ENCODE data around the gene RIC1.

The RIC1 gene

DNA sequence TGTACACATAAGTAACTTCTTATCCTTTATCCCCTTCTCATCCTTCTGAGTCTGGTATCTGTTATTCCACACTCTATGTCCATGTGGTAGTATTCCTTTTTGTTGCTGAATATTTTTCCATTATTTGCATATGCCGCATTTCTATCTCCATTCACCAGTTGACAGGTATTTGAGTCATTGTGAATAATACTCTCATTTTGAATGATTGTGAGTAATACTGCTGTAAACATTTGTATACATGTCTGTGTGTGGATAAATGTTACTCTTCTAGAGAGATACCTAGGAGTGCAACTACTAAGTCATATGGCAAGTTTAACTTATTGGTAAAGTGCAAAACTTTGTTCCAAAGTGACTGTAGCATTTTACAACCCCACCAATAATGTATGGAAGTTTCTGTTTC lies 15.6 kb downstream of the RIC1 start:
- no peak overlapping the region for H3K4me3 ChIP-seq (ENCODE audit: low read depth, low read length, poor library complexity, severe bottlenecking)
- no peak overlapping the region for H3K27ac ChIP-seq (ENCODE audit: low read depth, low read length, poor library complexity, severe bottlenecking)
- H3F3A ChIP-seq (ENCODE audit: insufficient read depth, low read length): no peaks in the 10 kb centered on the region
- H3K79me2 ChIP-seq (ENCODE audit: insufficient read depth, low read length): peaks cover 99% of the 10 kb centered on the region
- no peak overlapping the region for H3K9ac ChIP-seq (ENCODE audit: low read length)
- H3K4me1 ChIP-seq (ENCODE audit: insufficient read depth, low read length, severe bottlenecking): no peaks in the 10 kb centered on the region
- no peaks in the 10 kb centered on the region for H3K9me2 ChIP-seq (ENCODE audit: low read depth, low read length)
- peaks cover 43% of the 10 kb centered on the region for H3K36me3 ChIP-seq (ENCODE audit: insufficient read depth, low read length)
- no peaks in the 10 kb centered on the region for H3K27me3 ChIP-seq (ENCODE audit: insufficient read depth, low read length)
- TF ChIP-seq, protein P1, sequence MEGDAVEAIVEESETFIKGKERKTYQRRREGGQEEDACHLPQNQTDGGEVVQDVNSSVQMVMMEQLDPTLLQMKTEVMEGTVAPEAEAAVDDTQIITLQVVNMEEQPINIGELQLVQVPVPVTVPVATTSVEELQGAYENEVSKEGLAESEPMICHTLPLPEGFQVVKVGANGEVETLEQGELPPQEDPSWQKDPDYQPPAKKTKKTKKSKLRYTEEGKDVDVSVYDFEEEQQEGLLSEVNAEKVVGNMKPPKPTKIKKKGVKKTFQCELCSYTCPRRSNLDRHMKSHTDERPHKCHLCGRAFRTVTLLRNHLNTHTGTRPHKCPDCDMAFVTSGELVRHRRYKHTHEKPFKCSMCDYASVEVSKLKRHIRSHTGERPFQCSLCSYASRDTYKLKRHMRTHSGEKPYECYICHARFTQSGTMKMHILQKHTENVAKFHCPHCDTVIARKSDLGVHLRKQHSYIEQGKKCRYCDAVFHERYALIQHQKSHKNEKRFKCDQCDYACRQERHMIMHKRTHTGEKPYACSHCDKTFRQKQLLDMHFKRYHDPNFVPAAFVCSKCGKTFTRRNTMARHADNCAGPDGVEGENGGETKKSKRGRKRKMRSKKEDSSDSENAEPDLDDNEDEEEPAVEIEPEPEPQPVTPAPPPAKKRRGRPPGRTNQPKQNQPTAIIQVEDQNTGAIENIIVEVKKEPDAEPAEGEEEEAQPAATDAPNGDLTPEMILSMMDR (IDR thresholded peaks at IDR 0.05; ENCODE audit: low read length): no peak
- TF ChIP-seq EZH2 (IDR thresholded peaks at IDR 0.05; ENCODE audit: borderline replicate concordance, low read length): no peak
- peaks cover 35% of the 10 kb centered on the region for H3K9me3 ChIP-seq (ENCODE audit: low read length)
- H4K20me1 ChIP-seq (ENCODE audit: insufficient read depth, low read length): 0 out of 2 replicates have a peak, but pooled peaks cover 2% of the 10 kb centered on the region
- H3K4me2 ChIP-seq (ENCODE audit: low read length): no peak overlapping the region
- no peak overlapping the region for H2AFZ ChIP-seq (ENCODE audit: low read length)

DNA sequence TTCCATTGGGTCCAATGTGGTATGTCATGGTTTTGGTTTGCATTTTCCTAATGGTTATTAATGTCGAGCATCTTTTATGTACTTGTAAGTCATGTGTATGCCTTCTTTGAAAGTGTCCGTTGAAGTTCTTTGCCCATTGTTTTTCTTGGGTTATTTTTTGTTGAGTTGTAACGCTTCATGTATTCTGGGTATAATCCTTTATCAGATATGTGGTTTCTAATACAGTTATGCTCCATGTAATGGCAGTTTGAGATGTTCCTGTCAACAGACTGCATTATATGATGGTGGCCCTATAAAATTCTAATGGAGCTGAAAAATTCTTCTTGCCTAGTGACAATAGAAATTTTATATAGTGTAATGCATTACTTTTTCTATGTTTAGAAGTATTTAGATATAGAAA lies 17.2 kb downstream of the RIC1 start:
- H3F3A ChIP-seq (ENCODE audit: insufficient read depth, low read length): no peaks in the 10 kb centered on the region
- no peak overlapping the region for H3K4me2 ChIP-seq (ENCODE audit: low read length)
- H3K27ac ChIP-seq (ENCODE audit: low read depth, low read length, poor library complexity, severe bottlenecking): no peak overlapping the region
- no peaks in the 10 kb centered on the region for H3K9me2 ChIP-seq (ENCODE audit: low read depth, low read length)
- H3K27me3 ChIP-seq (ENCODE audit: insufficient read depth, low read length): no peaks in the 10 kb centered on the region
- peaks cover 99% of the 10 kb centered on the region for H3K79me2 ChIP-seq (ENCODE audit: insufficient read depth, low read length)
- H3K36me3 ChIP-seq (ENCODE audit: insufficient read depth, low read length): peaks cover 28% of the 10 kb centered on the region
- H3K9me3 ChIP-seq (ENCODE audit: low read length): peaks cover 29% of the 10 kb centered on the region
- no peak overlapping the region for H3K9ac ChIP-seq (ENCODE audit: low read length)
- no peaks in the 10 kb centered on the region for H3K4me1 ChIP-seq (ENCODE audit: insufficient read depth, low read length, severe bottlenecking)
- no peaks in the 10 kb centered on the region for H4K20me1 ChIP-seq (ENCODE audit: insufficient read depth, low read length)
- H3K4me3 ChIP-seq (ENCODE audit: low read depth, low read length, poor library complexity, severe bottlenecking): no peak overlapping the region
- TF ChIP-seq EZH2 (IDR thresholded peaks at IDR 0.05; ENCODE audit: borderline replicate concordance, low read length): no peak
- TF ChIP-seq, protein P1 (IDR thresholded peaks at IDR 0.05; ENCODE audit: low read length): no peak
- no peak overlapping the region for H2AFZ ChIP-seq (ENCODE audit: low read length)

DNA sequence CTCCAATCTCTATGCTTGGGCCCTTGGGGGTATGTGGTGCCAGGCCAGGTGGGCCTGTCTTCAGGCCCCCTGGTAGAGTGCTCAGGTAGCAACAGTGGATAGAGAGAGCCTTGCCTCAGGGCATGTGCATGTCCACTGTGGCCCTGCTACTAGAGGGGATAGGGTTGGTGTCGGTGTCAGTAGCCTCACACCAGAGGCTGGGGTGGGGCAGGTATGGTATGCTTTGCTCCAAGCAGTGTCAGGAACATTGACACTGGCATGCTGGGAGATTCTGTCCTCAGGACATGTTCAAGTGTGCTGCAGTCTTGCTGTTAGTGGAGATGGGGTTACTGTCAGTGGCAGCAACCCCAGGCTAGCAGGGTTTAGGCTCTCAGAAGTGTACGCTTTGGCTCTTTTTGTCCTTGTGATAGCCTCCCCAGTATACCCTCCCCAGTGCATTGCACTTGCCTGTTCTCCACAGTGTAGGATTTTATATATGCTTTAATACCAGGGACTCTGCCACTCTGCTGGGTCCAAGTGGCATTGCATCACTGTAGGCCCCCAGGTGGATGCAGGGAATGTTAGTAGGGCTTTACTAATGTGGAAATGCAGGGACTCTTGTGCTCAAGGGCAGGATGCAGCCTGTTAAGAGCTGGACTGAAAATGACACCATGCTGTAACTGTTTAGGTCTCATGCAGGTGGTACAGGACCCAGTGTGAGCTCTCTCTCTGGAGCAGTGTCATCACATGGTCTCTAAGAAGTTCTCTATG lies 21.6 kb downstream of the RIC1 start:
- Histone ChIP-seq H4K20me1 (ENCODE audit: insufficient read depth, low read length) (no peaks in the 10 kb centered on the region; the same call in 1 of the 2 replicates), H3K4me1 (ENCODE audit: insufficient read depth, low read length, severe bottlenecking) (no peaks in the 10 kb centered on the region), H3K9ac (ENCODE audit: low read length) (no peak overlapping the region), H3K27me3 (ENCODE audit: insufficient read depth, low read length) (no peaks in the 10 kb centered on the region), H2AFZ (ENCODE audit: low read length) (no peak overlapping the region), H3F3A (ENCODE audit: insufficient read depth, low read length) (no peaks in the 10 kb centered on the region), H3K9me2 (ENCODE audit: low read depth, low read length) (no peaks in the 10 kb centered on the region), H3K27ac (ENCODE audit: low read depth, low read length, poor library complexity, severe bottlenecking) (no peak overlapping the region), H3K4me2 (ENCODE audit: low read length) (no peak overlapping the region), H3K79me2 (ENCODE audit: insufficient read depth, low read length) (peaks cover 99% of the 10 kb centered on the region), H3K4me3 (ENCODE audit: low read depth, low read length, poor library complexity, severe bottlenecking) (no peak overlapping the region), H3K9me3 (ENCODE audit: low read length) (peaks cover 37% of the 10 kb centered on the region), H3K36me3 (ENCODE audit: insufficient read depth, low read length) (peaks cover 10% of the 10 kb centered on the region)
- no peak for TF ChIP-seq EZH2 (IDR thresholded peaks at IDR 0.05; ENCODE audit: borderline replicate concordance, low read length)
- TF ChIP-seq, protein P1 (IDR thresholded peaks at IDR 0.05; ENCODE audit: low read length): no peak
